Lung (tissue), 12 donors: ENCODE results near the gene SLC22A14. TPM values are rescaled to one million over a fixed set of nuclear protein-coding genes. Genes with fewer than 3 reads are reported as not detected.
A peak's percentile ranks its signal among the peaks of the same experiment; 100 is the strongest.

Source experiments
- ATAC-seq: fragments of 200-7000 bp; cut with Tn5 transposase; one replicate; pipeline ENCODE4 v1.9.1; 2020; ENCODE audit warnings: moderate number of reproducible peaks; ENCODE audit not compliant: insufficient read depth, low FRiP score
- DNase-seq, 3 donors: peaks; one replicate each; pipeline ENCODE4 v3.0.0-alpha.2; 2013 to 2017
- H3K27ac ChIP-seq, 2 donors: one replicate each; pipeline ENCODE4 v1.5.1; 2013; ENCODE audit warnings: mild to moderate bottlenecking in 2 of 2, moderate library complexity in 2 of 2, control low read depth in 1 of 2, inconsistent platforms in 1 of 2, low read depth in 1 of 2, low read length in 1 of 2
- H3K27me3 ChIP-seq, 3 donors: one replicate each; pipeline ENCODE4 v1.5.1; 2013; ENCODE audit warnings: low read length in 2 of 3; ENCODE audit not compliant: control insufficient read depth in 3 of 3, insufficient read depth in 3 of 3
- H3K36me3 ChIP-seq, 4 donors: one replicate each; pipeline ENCODE4 v1.5.1; 2013; ENCODE audit warnings: low read length in 4 of 4, mild to moderate bottlenecking in 1 of 4, moderate library complexity in 1 of 4; ENCODE audit not compliant: control insufficient read depth in 4 of 4, insufficient read depth in 4 of 4
- H3K4me1 ChIP-seq, 5 donors: one replicate each; pipeline ENCODE4 v1.5.1; 2013; ENCODE audit warnings: low read length in 5 of 5, mild to moderate bottlenecking in 2 of 5, moderate library complexity in 1 of 5; ENCODE audit not compliant: control insufficient read depth in 5 of 5, insufficient read depth in 5 of 5
- H3K4me3 ChIP-seq: one replicate; pipeline ENCODE4 v1.5.1; 2013; ENCODE audit warnings: mild to moderate bottlenecking, control low read depth, moderate library complexity
- H3K9ac ChIP-seq, 2 donors: one replicate each; pipeline ENCODE4 v1.5.1; 2013; ENCODE audit warnings: low read length in 2 of 2, control low read depth in 1 of 2; ENCODE audit not compliant: insufficient read depth in 1 of 2
- H3K9me3 ChIP-seq, 4 donors: one replicate each; pipeline ENCODE4 v1.5.1; 2013; ENCODE audit warnings: low read length in 3 of 4, mild to moderate bottlenecking in 1 of 4, moderate library complexity in 1 of 4; ENCODE audit not compliant: control insufficient read depth in 4 of 4, insufficient read depth in 3 of 4
- CTCF ChIP-seq: IDR thresholded peaks from 2 replicates; pipeline ENCODE4 v1.5.1; 2012; ENCODE audit warnings: mild to moderate bottlenecking; ENCODE audit errors: control extremely low read depth, extremely low read depth
- WGBS, 2 donors: extraction: QIAGEN DNeasy Blood & Tissue Kit; methylation state at CpG; one replicate each; pipeline ENCODE4 v1.1.7; 2013; 5-methylcytosine and 5-hydroxymethylcytosine counted together
- polyA plus RNA-seq, 2 donors: library from polyadenylated mRNA; stranded (reverse); fragments of 200-250 nt; gene quantifications; one replicate each; pipeline ENCODE4 v1.2.1, GENCODE V29; 2013
- total RNA-seq, 2 donors: library from RNA; depleted of rRNA in 1 of 2; stranded (reverse); fragments of >200 nt in 1 of 2; gene quantifications; one replicate each; pipeline ENCODE4 v1.2.1, GENCODE V29; 2014 to 2021
- donor health status: control.
- donor health status: control.
- donor health status: Bipolar disorder and iron deficiency.
- donor health status: healthy.
- donor health status: DM: yes; HTN: yes; CAD: no.

Gene SLC22A14
- total and polyA plus RNA-seq, 4 donors = 0.06 to 0.07 TPM; not detected in 2

DNA sequence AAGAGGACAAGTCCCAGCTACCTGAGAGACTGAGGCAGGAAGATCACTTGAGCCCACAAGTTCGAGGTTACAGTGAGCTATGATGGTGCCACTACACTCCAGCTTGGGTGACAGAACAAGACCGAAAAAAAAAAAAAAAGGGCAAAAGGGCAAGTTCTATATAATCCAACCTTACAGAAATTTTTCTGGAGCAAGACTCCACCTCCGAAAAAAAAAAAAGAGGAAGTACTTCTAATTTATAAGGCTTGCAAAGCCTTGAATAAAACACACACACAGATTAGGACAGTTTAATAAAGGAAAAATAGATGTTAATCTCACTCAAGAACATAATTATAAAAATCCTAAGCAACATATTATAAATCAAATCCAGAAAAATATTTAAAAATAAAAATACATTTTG is 50.1 kb downstream of the SLC22A14 start:
- no peaks in the 10 kb centered on the region for H3K27me3 ChIP-seq
- H3K9me3 ChIP-seq = peaks cover 0 to 2% (median 0%) of the 10 kb centered on the region in 4 donors

GRCh38 chr3:38334142-38335055 is 52.3 kb downstream of the SLC22A14 start:
- H3K27ac ChIP-seq = no peak overlapping the region
- 71 to 81% methylated on average over 5 of the region's 5 CpGs for WGBS, 2 donors
- no peak overlapping the region for H3K4me3 ChIP-seq
- H3K27me3 ChIP-seq = no peaks in the 10 kb centered on the region
- no peaks in the 10 kb centered on the region for H3K36me3 ChIP-seq
- no peaks in the 10 kb centered on the region for H3K4me1 ChIP-seq
- H3K9ac ChIP-seq = no peak overlapping the region
- no peak for ATAC-seq
- H3K9me3 ChIP-seq = no peaks in the 10 kb centered on the region
- DNase-seq = peak in 1 of 3 donors; percentile 5
- no peak for TF ChIP-seq CTCF

More for the DNA sequence above, 50.1 kb downstream of the SLC22A14 start:
- DNase-seq (no peak), ATAC-seq (no peak)
- no peaks in the 10 kb centered on the region for H3K4me1 ChIP-seq
- no peak overlapping the region for H3K27ac ChIP-seq
- no peak overlapping the region for H3K4me3 ChIP-seq
- 13 to 40% methylated on average over 3 of the region's 3 CpGs for WGBS, 2 donors
- no peak overlapping the region for H3K9ac ChIP-seq
- TF ChIP-seq CTCF = no peak
- H3K36me3 ChIP-seq = no peaks in the 10 kb centered on the region

- H3K9me3 ChIP-seq = no peaks in the 10 kb centered on the region
- no peak for ATAC-seq
- 82 to 96% methylated on average over 6 of the region's 6 CpGs for WGBS, 2 donors
Observed at GRCh38 chr3:38335263-38335662, 53.2 kb downstream of the SLC22A14 start.

More at GRCh38 chr3:38335263-38335662, 53.2 kb downstream of the SLC22A14 start:
- no peak for DNase-seq
- H3K9ac ChIP-seq = no peak overlapping the region
- no peak overlapping the region for H3K4me3 ChIP-seq
- no peaks in the 10 kb centered on the region for H3K4me1 ChIP-seq
- no peaks in the 10 kb centered on the region for H3K27me3 ChIP-seq
- no peaks in the 10 kb centered on the region for H3K36me3 ChIP-seq
- no peak overlapping the region for H3K27ac ChIP-seq
- TF ChIP-seq CTCF = no peak
